Osteocyte (in vitro differentiated cells): ENCODE measurements around the gene MAP3K3. TPM values are rescaled to one million over a fixed set of nuclear protein-coding genes. Genes with fewer than 3 reads are reported as not detected.
A peak's percentile ranks its signal among the peaks of the same experiment; 100 is the strongest.

ENCODE experiments used
- DNase-seq: peaks from one replicate; pipeline ENCODE4 v3.0.0; 2021; ENCODE audit warnings: mixed read lengths; ENCODE audit not compliant: unreplicated experiment; ENCODE audit errors: extremely low spot score
- H3K27ac Mint-ChIP-seq: one replicate; pipeline ENCODE4 v1.8.0; 2021; ENCODE audit warnings: mild to moderate bottlenecking, mixed read lengths; ENCODE audit not compliant: unreplicated experiment
- H3K27me3 Mint-ChIP-seq: one replicate; pipeline ENCODE4 v1.8.0; 2021; ENCODE audit warnings: mixed read lengths; ENCODE audit not compliant: unreplicated experiment
- H3K36me3 Mint-ChIP-seq: one replicate; pipeline ENCODE4 v1.8.0; 2021; ENCODE audit warnings: mixed read lengths; ENCODE audit not compliant: unreplicated experiment
- H3K4me1 Mint-ChIP-seq: one replicate; pipeline ENCODE4 v1.8.0; 2021; ENCODE audit warnings: mixed read lengths; ENCODE audit not compliant: unreplicated experiment
- H3K4me3 Mint-ChIP-seq: one replicate; pipeline ENCODE4 v1.8.0; 2021; ENCODE audit warnings: mild to moderate bottlenecking, moderate library complexity, mixed read lengths; ENCODE audit not compliant: unreplicated experiment
- H3K9me3 Mint-ChIP-seq: one replicate; pipeline ENCODE4 v1.8.0; 2021; ENCODE audit warnings: mixed read lengths; ENCODE audit not compliant: unreplicated experiment
- CTCF ChIP-seq: fragments of 200-600 bp; sonication (generic); IDR thresholded peaks from 2 replicates; pipeline ENCODE4 v1.5.0; 2021; ENCODE audit warnings: antibody characterized with exemption, mild to moderate bottlenecking, moderate library complexity
- total RNA-seq: library from RNA; stranded (reverse); gene quantifications from 2 replicates; pipeline ENCODE4 v1.2.1, GENCODE V29; 2021

The MAP3K3 gene
- total RNA-seq, 1 donor from 2014 or later, result 41.0 TPM

- Mint-ChIP-seq H3K36me3 (peaks cover 10% of the 10 kb centered on the region), H3K4me1 (peaks cover 19% of the 10 kb centered on the region), H3K27me3 (no peaks in the 10 kb centered on the region), H3K27ac (peak within 1 kb of the TSS; percentile 94), H3K9me3 (no peaks in the 10 kb centered on the region), H3K4me3 (peak within 1 kb of the TSS; percentile 90)
- TF ChIP-seq CTCF, result no peak
- DNase-seq, result peak; percentile 99
Measured at GRCh38 chr17:63741408-63742173, 119.4 kb downstream of the MAP3K3 start, which contains the start of gene STRADA. STRADA (minus strand) TSS chr17:63741799; CDS start chr17:63728369, 13,430 bp downstream.

Other genes starting within 250 kb of the MAP3K3 start
- 5.7 and 6.1 TPM in 2 replicates for gene CYB561, start 176.1 kb upstream of the MAP3K3 start, total RNA-seq
- 0.91 and 1.1 TPM in 2 replicates for gene ACE, start 145.4 kb upstream of the MAP3K3 start, total RNA-seq
- gene KCNH6, start 99.1 kb upstream of the MAP3K3 start, total RNA-seq, result not detected in 2 replicates
- gene DCAF7, start 71.9 kb upstream of the MAP3K3 start, total RNA-seq, result 93.9 and 97.4 TPM in 2 replicates
- 20.9 and 23.8 TPM in 2 replicates for gene TACO1, start 21.5 kb upstream of the MAP3K3 start, total RNA-seq
- 52.6 and 54.3 TPM in 2 replicates for gene LIMD2, start 77.7 kb downstream of the MAP3K3 start, total RNA-seq
- 42.9 and 50.6 TPM in 2 replicates for gene STRADA, start 119.4 kb downstream of the MAP3K3 start, total RNA-seq
- 80.6 and 87.5 TPM in 2 replicates for gene CCDC47, start 151.2 kb downstream of the MAP3K3 start, total RNA-seq
- 109 and 123 TPM in 2 replicates for gene DDX42, start 151.8 kb downstream of the MAP3K3 start, total RNA-seq
- 98.5 and 106 TPM in 2 replicates for gene PSMC5, start 205.0 kb downstream of the MAP3K3 start, total RNA-seq
- 36.1 and 37.4 TPM in 2 replicates for gene FTSJ3, start 205.2 kb downstream of the MAP3K3 start, total RNA-seq
- gene SMARCD2, start 220.3 kb downstream of the MAP3K3 start, total RNA-seq, result 42.6 and 44.7 TPM in 2 replicates